Central memory CD8-positive, alpha-beta T cell (primary cell): ENCODE measurements around the gene PRKCA.
"Not testable (repeated sequence)": the region's sequence is repeated elsewhere in the genome, so short reads cannot be mapped to it uniquely, and the experiment has no call there.

Source experiments
- ATAC-seq: fragments of 150-1000 bp; cut with Tn5 transposase; replicated peaks from 2 replicates; pipeline ENCODE4 v1.10.0; 2022; ENCODE audit warnings: mild to moderate bottlenecking, moderate FRiP score, moderate number of reproducible peaks; ENCODE audit not compliant: poor library complexity, severe bottlenecking; ENCODE audit errors: extremely low read depth
- DNase-seq, 2 donors: peaks; one replicate each; pipeline ENCODE4 v3.0.0; 2021; ENCODE audit warnings: low spot score in 2 of 2
- H3K27ac Mint-ChIP-seq: one replicate; pipeline ENCODE4 v1.8.0; 2022; ENCODE audit warnings: low read depth, mild to moderate bottlenecking, moderate library complexity, mixed read lengths
- H3K27me3 Mint-ChIP-seq: one replicate; pipeline ENCODE4 v1.8.0; 2022; ENCODE audit warnings: mixed read lengths
- H3K36me3 Mint-ChIP-seq: one replicate; pipeline ENCODE4 v1.8.0; 2022; ENCODE audit warnings: mild to moderate bottlenecking, moderate library complexity, mixed read lengths; ENCODE audit not compliant: insufficient read depth
- H3K4me1 Mint-ChIP-seq: one replicate; pipeline ENCODE4 v1.8.0; 2022; ENCODE audit warnings: mixed read lengths
- H3K4me3 Mint-ChIP-seq: one replicate; pipeline ENCODE4 v1.8.0; 2022; ENCODE audit warnings: mild to moderate bottlenecking, moderate library complexity, mixed read lengths
- H3K9me3 Mint-ChIP-seq: one replicate; pipeline ENCODE4 v1.8.0; 2022; ENCODE audit warnings: mixed read lengths

The PRKCA gene

GRCh38 chr17:66301864-66302741, at the start of gene PRKCA:
Gene PRKCA (plus strand): TSS chr17:66302613.
- Mint-ChIP-seq H3K4me1 (peaks cover 21% of the 10 kb centered on the region), H3K27me3 (peaks cover 12% of the 10 kb centered on the region), H3K9me3 (no peaks in the 10 kb centered on the region), H3K36me3 (peaks cover 6% of the 10 kb centered on the region), H3K4me3 (peak within 1 kb of the TSS; percentile 96), H3K27ac (peak within 1 kb of the TSS; percentile 91)
- DNase-seq (peak; percentile 32 to 37), ATAC-seq (peak; percentile 73)

GRCh38 chr17:66253458-66253857, 49.0 kb upstream of the PRKCA start:
- DNase-seq, H3K4me3 Mint-ChIP-seq, H3K9me3 Mint-ChIP-seq, H3K36me3 Mint-ChIP-seq, ATAC-seq, H3K4me1 Mint-ChIP-seq, H3K27ac Mint-ChIP-seq, H3K27me3 Mint-ChIP-seq: not testable (repeated sequence)

GRCh38 chr17:66255112-66255511, 47.3 kb upstream of the PRKCA start:
- Mint-ChIP-seq H3K4me1 (peaks cover 6% of the 10 kb centered on the region), H3K4me3 (no peak overlapping the region), H3K27ac (no peak overlapping the region), H3K27me3 (no peaks in the 10 kb centered on the region), H3K36me3 (no peaks in the 10 kb centered on the region), H3K9me3 (no peaks in the 10 kb centered on the region)
- ATAC-seq (peak; percentile 82), DNase-seq (peak in 1 of 2 donors; percentile 18)

GRCh38 chr17:66255527-66255971, 46.9 kb upstream of the PRKCA start:
- H3K27ac Mint-ChIP-seq, result no peak overlapping the region
- no peak for DNase-seq
- H3K4me3 Mint-ChIP-seq, result no peak overlapping the region

GRCh38 chr17:66260275-66260674, 42.1 kb upstream of the PRKCA start:
- Mint-ChIP-seq H3K9me3 (peaks cover 9% of the 10 kb centered on the region), H3K36me3 (no peaks in the 10 kb centered on the region), H3K4me1 (peaks cover 3% of the 10 kb centered on the region), H3K27ac (no peak overlapping the region), H3K4me3 (no peak overlapping the region), H3K27me3 (peaks cover 24% of the 10 kb centered on the region)
- no peak for ATAC-seq
- DNase-seq, result no peak

More at GRCh38 chr17:66255527-66255971, 46.9 kb upstream of the PRKCA start:
- ATAC-seq, result no peak
- Mint-ChIP-seq H3K4me1 (peaks cover 6% of the 10 kb centered on the region), H3K9me3 (no peaks in the 10 kb centered on the region), H3K36me3 (no peaks in the 10 kb centered on the region), H3K27me3 (no peaks in the 10 kb centered on the region)

GRCh38 chr17:66260688-66261087, 41.7 kb upstream of the PRKCA start:
- Mint-ChIP-seq H3K36me3 (no peaks in the 10 kb centered on the region), H3K27me3 (peaks cover 24% of the 10 kb centered on the region), H3K4me1 (no peaks in the 10 kb centered on the region), H3K4me3 (no peak overlapping the region), H3K27ac (no peak overlapping the region), H3K9me3 (peaks cover 9% of the 10 kb centered on the region)
- DNase-seq (no peak), ATAC-seq (no peak)

GRCh38 chr17:66262767-66263166, 39.6 kb upstream of the PRKCA start:
- ATAC-seq (no peak), DNase-seq (no peak)
- Mint-ChIP-seq H3K27me3 (peaks cover 33% of the 10 kb centered on the region), H3K27ac (no peak overlapping the region), H3K4me3 (no peak overlapping the region), H3K36me3 (no peaks in the 10 kb centered on the region), H3K4me1 (no peaks in the 10 kb centered on the region), H3K9me3 (peaks cover 9% of the 10 kb centered on the region)

GRCh38 chr17:66264696-66265095, 37.7 kb upstream of the PRKCA start:
- ATAC-seq, result no peak
- H3K27ac Mint-ChIP-seq, result no peak overlapping the region
- H3K4me3 Mint-ChIP-seq, result no peak overlapping the region
- DNase-seq, result no peak
- H3K9me3 Mint-ChIP-seq, result peaks cover 9% of the 10 kb centered on the region
- peaks cover 33% of the 10 kb centered on the region for H3K27me3 Mint-ChIP-seq
- H3K36me3 Mint-ChIP-seq, result no peaks in the 10 kb centered on the region
- H3K4me1 Mint-ChIP-seq, result no peaks in the 10 kb centered on the region

GRCh38 chr17:66268247-66268927, 34.0 kb upstream of the PRKCA start:
- Mint-ChIP-seq H3K4me1 (no peaks in the 10 kb centered on the region), H3K27ac (no peak overlapping the region), H3K27me3 (peaks cover 23% of the 10 kb centered on the region), H3K9me3 (peaks cover 9% of the 10 kb centered on the region), H3K36me3 (no peaks in the 10 kb centered on the region), H3K4me3 (no peak overlapping the region)
- no peak for DNase-seq
- ATAC-seq, result no peak

GRCh38 chr17:66270106-66270505, 32.3 kb upstream of the PRKCA start:
- no peaks in the 10 kb centered on the region for H3K36me3 Mint-ChIP-seq
- ATAC-seq, result no peak
- peaks cover 16% of the 10 kb centered on the region for H3K27me3 Mint-ChIP-seq
- no peaks in the 10 kb centered on the region for H3K4me1 Mint-ChIP-seq
- H3K27ac Mint-ChIP-seq, result no peak overlapping the region
- H3K4me3 Mint-ChIP-seq, result no peak overlapping the region
- no peak for DNase-seq
- H3K9me3 Mint-ChIP-seq, result no peaks in the 10 kb centered on the region

- no peaks in the 10 kb centered on the region for H3K9me3 Mint-ChIP-seq
- H3K4me3 Mint-ChIP-seq, result no peak overlapping the region
- H3K4me1 Mint-ChIP-seq, result no peaks in the 10 kb centered on the region
- ATAC-seq (no peak), DNase-seq (no peak)
- peaks cover 17% of the 10 kb centered on the region for H3K27me3 Mint-ChIP-seq
- H3K27ac Mint-ChIP-seq, result no peak overlapping the region
- no peaks in the 10 kb centered on the region for H3K36me3 Mint-ChIP-seq
These were observed 30.9 kb upstream of the PRKCA start for GRCh38 chr17:66271512-66271911.

GRCh38 chr17:66272811-66273585, 29.4 kb upstream of the PRKCA start:
- H3K4me1 Mint-ChIP-seq, result no peaks in the 10 kb centered on the region
- H3K36me3 Mint-ChIP-seq, result no peaks in the 10 kb centered on the region
- DNase-seq, result no peak
- no peak overlapping the region for H3K4me3 Mint-ChIP-seq
- H3K9me3 Mint-ChIP-seq, result no peaks in the 10 kb centered on the region
- no peak for ATAC-seq
- H3K27ac Mint-ChIP-seq, result no peak overlapping the region
- peaks cover 21% of the 10 kb centered on the region for H3K27me3 Mint-ChIP-seq
